HG03060 (cell line): ENCODE measurements around the gene ITSN1.
"Not testable (repeated sequence)": the region's sequence is repeated elsewhere in the genome, so short reads cannot be mapped to it uniquely, and the experiment has no call there.

Source experiments
- ATAC-seq: cut with Tn5 transposase; IDR thresholded peaks from one replicate; pipeline ENCODE4 v1.9.1; 2021; ENCODE audit warnings: low read depth, moderate number of reproducible peaks; ENCODE audit not compliant: unreplicated experiment

ITSN1 gene

DNA sequence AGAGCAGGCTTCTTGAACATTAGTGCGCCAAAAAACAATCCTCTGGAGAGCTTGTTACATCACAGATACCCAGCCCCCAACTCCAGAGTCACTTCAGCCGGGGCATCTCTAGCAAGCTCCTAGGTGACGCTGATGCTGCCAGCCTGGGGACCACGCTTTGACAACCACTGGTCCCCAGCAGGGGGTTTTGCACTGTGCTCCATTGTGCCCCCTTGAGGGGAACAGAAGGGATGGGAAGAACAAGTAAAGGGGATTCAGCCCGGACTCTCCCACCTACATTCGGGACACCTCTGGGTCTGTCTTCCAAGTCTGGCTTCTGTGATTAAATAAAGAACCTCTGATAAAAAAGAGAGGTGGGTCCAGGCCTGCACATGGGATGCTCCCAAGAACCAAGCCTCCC, 212.9 kb downstream of the ITSN1 start:
- ATAC-seq: no peak

DNA sequence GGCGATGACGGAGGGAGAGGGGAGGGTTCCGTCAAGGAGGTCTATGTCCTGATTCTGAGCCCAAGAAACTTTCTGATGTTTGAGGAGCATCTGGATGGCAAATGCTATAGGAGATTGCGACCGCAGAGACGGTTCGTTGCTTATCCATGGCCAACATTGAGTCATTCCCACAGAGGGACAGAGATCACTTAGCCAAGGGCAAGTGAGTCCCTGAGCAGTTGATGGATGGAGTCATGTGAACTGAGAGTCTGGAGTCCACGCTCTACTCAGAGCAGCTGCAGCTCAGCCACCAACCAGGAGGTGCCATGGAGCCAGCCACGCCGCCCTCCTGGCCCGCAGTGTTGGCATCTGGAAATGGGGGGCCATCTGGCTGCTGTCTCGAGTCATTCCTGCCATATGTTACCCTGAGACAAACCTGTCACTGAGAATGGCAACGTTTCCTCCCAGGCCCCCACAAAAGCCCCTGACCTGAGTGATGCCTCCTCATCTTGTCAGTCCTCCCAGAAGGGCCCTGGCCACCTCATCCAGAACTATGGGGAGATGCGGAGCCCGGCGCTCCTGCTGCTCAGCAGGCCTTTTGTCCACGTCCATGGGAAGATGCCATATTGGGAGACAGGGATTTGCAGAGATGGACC, 214.7 kb downstream of the ITSN1 start:
- ATAC-seq: no peak

GRCh38 chr21:33857846-33858666, 215.8 kb downstream of the ITSN1 start:
- no peak for ATAC-seq

- no peak for ATAC-seq
These were observed 216.5 kb downstream of the ITSN1 start for GRCh38 chr21:33858667-33859372.

GRCh38 chr21:33859373-33860102, 217.2 kb downstream of the ITSN1 start:
- no peak for ATAC-seq

- no peak for ATAC-seq
These were observed 218.1 kb downstream of the ITSN1 start for GRCh38 chr21:33860332-33860879.

DNA sequence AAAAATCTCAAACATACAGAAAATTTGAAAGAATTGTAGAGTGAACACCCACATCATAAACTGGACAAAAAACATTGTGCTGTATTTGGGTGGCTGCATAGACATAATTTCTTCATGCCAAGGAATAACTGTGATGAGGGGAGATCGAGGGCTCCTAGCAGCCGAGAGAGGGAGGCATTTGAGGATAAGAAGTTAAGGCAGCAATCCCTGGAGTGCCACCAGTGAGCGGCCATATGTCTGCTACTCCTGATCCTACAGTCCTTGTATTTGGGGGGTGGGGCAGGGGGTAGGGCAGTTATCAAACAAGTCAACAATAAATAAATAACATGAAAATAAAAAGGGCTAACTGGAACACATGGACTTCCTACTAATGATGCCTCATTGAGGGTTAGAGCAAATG, 218.8 kb downstream of the ITSN1 start:
- no peak for ATAC-seq

DNA sequence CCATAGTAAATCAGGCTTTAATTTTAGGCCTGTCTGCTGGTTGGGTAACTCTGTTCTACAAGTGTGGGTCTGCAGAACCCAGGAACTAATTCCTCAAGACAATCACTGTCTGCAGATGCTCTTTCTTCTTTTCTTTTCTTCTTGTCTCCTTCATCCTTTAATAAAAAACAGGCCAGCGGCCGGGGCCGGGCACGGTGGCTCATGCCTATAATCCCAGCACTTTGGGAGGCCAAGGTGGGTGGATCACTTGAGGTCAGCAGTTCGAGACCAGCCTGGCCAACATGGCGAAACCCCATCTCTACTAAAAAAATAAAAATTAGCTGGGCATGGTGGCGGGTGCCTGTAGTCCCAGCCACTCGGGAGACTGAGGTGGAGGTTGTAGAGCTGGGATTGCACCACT, 220.9 kb downstream of the ITSN1 start:
- not testable (repeated sequence) for ATAC-seq

- no peak for ATAC-seq
These were observed 221.8 kb downstream of the ITSN1 start for GRCh38 chr21:33864150-33864549.

GRCh38 chr21:33865176-33865575, 222.9 kb downstream of the ITSN1 start:
- no peak for ATAC-seq

- ATAC-seq: no peak
These were observed 223.8 kb downstream of the ITSN1 start for GRCh38 chr21:33865996-33866575.

DNA sequence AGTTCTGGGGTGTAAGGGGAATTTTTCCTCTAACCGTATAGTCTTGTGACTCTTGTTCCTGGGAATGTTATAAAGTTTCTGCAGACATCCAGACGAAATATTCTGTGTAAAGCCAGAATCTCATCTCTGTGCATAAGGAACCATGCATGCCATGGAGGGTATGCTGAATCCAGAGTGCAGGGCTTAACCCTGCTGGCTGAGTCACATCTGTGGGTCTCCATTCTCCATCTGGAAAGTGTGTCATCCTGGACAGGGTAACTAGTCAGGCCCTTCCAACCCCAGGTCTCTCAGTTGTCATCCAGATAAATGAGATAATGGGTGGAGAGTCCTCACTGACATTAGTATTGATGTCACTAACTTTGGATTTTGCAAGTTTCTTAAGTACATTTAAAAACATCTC, 224.5 kb downstream of the ITSN1 start:
- ATAC-seq: no peak

DNA sequence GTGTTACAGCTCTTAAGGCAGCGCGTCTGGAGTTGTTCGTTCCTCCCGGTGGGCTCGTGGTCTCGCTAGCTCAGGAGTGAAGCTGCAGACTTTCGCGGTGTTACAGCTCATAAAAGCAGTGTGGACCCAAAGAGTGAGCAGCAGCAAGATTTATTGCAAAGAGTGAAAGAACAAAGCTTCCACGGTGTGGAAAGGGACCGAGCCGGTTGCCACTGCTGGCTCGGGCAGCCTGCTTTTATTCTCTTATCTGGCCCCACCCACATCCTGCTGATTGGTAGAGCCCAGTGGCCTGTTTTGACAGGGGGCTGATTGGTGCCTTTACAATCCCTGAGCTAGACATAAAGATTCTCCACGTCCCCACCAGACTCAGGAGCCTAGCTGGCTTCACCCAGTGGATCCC, 225.6 kb downstream of the ITSN1 start:
- not testable (repeated sequence) for ATAC-seq

DNA sequence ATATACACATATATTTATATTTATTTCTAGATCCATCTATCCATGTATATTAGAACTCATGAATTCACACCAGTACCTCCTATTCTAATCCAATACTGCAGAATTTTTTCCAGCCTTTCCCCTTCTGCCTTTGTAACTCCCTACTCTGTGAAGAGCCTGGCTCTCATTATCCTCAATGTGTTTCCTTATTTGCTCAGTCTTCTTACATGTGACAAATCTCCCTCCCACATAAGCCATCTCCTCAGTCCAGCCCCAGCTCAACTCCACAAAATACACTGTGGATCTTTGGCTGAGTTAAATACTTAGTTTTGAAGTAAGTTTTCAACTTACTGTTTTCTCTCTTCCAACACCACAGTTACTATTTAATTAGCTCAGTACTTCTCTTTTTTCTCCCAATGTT, 227.6 kb downstream of the ITSN1 start:
- no peak for ATAC-seq

DNA sequence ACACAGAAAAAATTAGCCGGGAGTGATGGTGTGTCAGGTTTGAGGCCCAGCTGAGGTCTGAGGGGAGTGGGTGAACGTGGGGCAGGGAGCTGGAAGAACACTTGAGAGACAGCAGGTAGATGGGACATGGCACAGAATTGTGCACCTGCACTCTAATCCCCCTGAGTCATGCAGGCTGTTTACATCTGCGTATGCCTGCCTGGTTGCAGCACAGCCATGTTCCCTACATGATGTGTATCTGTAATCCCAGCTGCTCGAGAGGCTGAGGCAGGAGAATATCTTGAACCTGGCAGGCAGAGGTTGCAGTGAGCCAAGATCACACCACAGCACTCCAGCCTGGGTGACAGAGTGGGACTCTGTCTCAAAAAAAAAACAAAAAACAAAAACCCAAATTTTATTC, 228.5 kb downstream of the ITSN1 start:
- ATAC-seq: no peak

DNA sequence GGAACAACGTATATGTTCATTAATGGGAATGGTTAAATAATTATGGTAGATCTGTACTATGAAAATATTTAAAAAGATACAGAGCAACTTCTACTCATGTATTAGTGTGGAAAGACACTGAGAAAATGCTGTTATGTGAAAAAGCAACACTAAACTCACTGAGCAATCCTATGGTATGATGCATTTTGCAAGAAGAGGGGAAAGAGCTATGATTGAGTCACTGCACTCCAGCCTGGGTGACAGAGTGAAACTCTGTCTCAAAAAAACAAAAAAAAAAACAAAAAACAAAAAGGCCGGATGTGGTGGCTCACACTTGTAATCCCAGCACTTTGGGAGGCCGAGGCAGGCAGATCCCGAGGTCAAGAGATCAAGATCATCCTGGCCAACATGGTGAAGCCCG, 228.9 kb downstream of the ITSN1 start:
- no peak for ATAC-seq

- ATAC-seq: no peak
These were observed 230.7 kb downstream of the ITSN1 start for GRCh38 chr21:33872881-33873515.

GRCh38 chr21:33874161-33874560, 231.9 kb downstream of the ITSN1 start:
- no peak for ATAC-seq

GRCh38 chr21:33875026-33875695, 232.9 kb downstream of the ITSN1 start:
- no peak for ATAC-seq
